HAP-1 (cell line): ENCODE data around the gene HDLBP.

Experiments used
- DNase-seq, 2 experiments: peaks; one replicate each; pipeline ENCODE4 v3.0.0-alpha.2; 2016 to 2020; ENCODE audit warnings: low spot score in 2 of 2
- H3K27me3 ChIP-seq: fragments of 250-450 bp; sonication (Bioruptor Pico); 2 replicates; pipeline ENCODE4 v1.5.1; 2020; ENCODE audit warnings: low read depth, mild to moderate bottlenecking, moderate library complexity
- H3K36me3 ChIP-seq: fragments of 250-450 bp; sonication (Bioruptor Pico); replicated peaks from 2 replicates; pipeline ENCODE4 v1.5.1; 2020; ENCODE audit warnings: mild to moderate bottlenecking
- H3K4me1 ChIP-seq: fragments of 250-450 bp; sonication (Bioruptor Pico); 2 replicates; pipeline ENCODE4 v1.5.1; 2020; ENCODE audit warnings: mild to moderate bottlenecking
- H3K4me3 ChIP-seq: fragments of 250-450 bp; sonication (Bioruptor Pico); 2 replicates; pipeline ENCODE4 v1.5.1; 2020; ENCODE audit warnings: mild to moderate bottlenecking, moderate library complexity
- H3K9me3 ChIP-seq: fragments of 250-450 bp; sonication (Bioruptor Pico); 2 replicates; pipeline ENCODE4 v1.5.1; 2020; ENCODE audit warnings: mild to moderate bottlenecking, moderate library complexity
- in situ Hi-C: fragments of 300-500 bp; cut with MboI; formaldehyde crosslinking; loops from 3 replicates; pipeline ENCODE4 v1.14.3; 2020; ENCODE audit warnings: low sequenced_read_pairs, inconsistent platforms, mixed read lengths

HDLBP gene

DNA sequence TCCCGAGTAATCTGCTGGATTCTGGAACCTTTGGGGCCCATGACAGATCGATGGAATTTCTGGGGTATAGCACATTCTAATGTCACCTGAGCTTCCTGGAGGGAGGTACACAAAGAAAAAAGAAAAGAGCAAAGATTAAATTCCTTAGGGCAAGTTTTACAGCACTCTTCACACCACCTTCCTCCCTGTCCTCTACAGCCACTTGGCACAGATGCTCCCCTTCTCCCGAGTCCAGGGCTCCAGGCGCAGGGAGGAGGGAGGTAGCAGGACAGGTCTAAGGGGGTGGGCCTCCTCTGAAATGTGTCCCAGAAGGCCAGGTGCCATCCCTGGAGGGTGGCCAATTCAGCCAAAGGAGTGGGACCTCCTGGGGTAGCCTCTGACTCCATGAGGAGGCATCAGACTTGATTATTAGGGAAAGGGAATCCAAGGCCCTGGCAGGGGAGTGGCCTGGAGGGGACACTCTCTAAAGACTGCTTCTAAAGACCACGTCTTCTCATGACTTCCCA lies 76.7 kb downstream of the HDLBP start:
- DNase-seq, result no peak
- no peaks in the 10 kb centered on the region for H3K9me3 ChIP-seq
- no peak overlapping the region for H3K4me3 ChIP-seq
- H3K4me1 ChIP-seq, result no peaks in the 10 kb centered on the region
- in situ Hi-C loops, result no loop called here
- H3K36me3 ChIP-seq, result peaks cover 98% of the 10 kb centered on the region
- no peaks in the 10 kb centered on the region for H3K27me3 ChIP-seq

DNA sequence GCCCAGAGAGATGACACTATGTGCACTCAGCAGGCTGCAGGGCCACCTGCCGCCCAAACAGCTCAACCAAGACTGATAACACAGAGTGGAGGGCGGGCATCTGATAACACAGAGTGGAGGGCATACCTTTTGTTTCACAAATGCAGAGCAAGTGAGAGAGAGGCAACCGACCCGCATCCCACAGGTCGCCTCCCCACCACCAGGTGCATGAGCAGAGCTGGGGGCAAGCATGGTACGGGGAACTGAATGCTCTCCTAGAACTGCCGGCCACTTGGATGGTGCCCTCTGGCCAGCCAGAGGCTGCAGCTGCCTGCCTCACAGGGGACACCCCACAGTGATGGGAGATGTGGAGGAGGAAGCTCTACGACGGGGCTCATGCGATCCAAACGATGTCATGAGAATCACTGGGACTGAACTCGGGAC lies 77.5 kb downstream of the HDLBP start:
- Histone ChIP-seq H3K27me3 (no peaks in the 10 kb centered on the region), H3K4me3 (no peak overlapping the region), H3K9me3 (no peaks in the 10 kb centered on the region), H3K36me3 (peaks cover 98% of the 10 kb centered on the region), H3K4me1 (no peaks in the 10 kb centered on the region)
- in situ Hi-C loops, result no loop called here
- DNase-seq, result no peak

DNA sequence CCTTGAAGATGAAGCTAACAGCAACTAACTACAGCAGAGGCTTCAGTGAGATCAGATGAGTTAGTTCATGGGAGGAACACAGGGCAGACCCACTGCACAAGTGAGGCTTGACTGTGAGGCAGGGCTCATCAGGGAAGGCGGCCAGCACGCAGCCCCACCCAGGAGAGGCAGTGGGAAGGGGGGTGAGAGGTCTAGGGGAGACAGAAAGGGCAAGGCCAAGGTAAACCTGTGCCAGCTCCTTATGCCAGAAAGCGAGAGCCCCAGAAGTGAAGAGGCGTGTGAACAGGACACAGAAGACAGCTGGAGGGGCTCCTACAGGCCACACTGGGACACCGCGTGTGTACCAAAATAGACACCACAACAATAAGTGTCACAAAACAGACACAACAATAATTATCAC lies 78.4 kb downstream of the HDLBP start:
- Histone ChIP-seq H3K9me3 (no peaks in the 10 kb centered on the region), H3K4me1 (no peaks in the 10 kb centered on the region), H3K27me3 (no peaks in the 10 kb centered on the region), H3K36me3 (peaks cover 98% of the 10 kb centered on the region), H3K4me3 (no peak overlapping the region)
- in situ Hi-C loops, result no loop called here
- DNase-seq, result no peak

DNA sequence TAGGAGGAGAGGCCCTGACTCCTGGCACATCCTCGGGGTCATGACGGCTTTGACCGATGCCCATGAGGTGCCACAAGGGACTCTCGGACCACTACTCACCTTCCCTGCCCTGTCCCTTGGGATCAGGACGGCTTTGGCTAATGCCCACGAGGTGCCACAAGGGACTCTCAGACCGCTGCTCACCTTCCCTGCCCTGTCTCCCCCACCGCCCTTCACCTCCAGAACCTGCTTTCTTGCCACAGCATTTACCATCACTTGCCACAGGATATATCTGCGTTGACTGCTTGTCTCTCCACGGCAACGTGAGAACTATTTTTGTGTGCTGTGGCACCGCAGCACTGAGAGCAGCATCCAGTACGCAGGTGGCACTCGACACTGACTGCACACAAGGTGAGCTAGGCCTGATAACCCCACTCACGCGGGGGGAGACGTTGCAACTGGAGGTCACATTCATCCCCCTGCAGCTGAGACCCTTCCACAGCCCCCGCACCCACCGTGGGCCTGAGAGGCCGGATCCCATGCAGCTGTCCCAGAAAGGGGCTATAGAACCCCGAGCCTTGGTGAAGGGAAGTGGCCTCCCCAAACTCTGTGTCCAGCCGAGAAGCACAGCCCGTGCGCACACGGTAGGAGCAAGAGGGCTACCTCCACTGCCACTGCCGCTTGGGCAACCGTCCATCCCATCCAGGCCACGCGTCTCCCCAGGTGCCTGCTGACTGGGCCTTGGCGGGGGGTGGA lies 79.4 kb downstream of the HDLBP start:
- in situ Hi-C loops, result no loop called here
- H3K9me3 ChIP-seq, result no peaks in the 10 kb centered on the region
- DNase-seq, result no peak
- H3K4me3 ChIP-seq, result no peak overlapping the region
- H3K36me3 ChIP-seq, result peaks cover 96% of the 10 kb centered on the region
- H3K27me3 ChIP-seq, result no peaks in the 10 kb centered on the region
- H3K4me1 ChIP-seq, result no peaks in the 10 kb centered on the region

- Histone ChIP-seq H3K27me3 (no peaks in the 10 kb centered on the region), H3K4me3 (no peak overlapping the region), H3K36me3 (peaks cover 96% of the 10 kb centered on the region), H3K9me3 (no peaks in the 10 kb centered on the region), H3K4me1 (no peaks in the 10 kb centered on the region)
- DNase-seq, result no peak
- in situ Hi-C loops, result no loop called here
Measured at GRCh38 chr2:241234962-241235740, 80.3 kb downstream of the HDLBP start.

- in situ Hi-C loops, result no loop called here
- H3K36me3 ChIP-seq, result peaks cover 95% of the 10 kb centered on the region
Measured at GRCh38 chr2:241234066-241234790, 81.2 kb downstream of the HDLBP start.

DNA sequence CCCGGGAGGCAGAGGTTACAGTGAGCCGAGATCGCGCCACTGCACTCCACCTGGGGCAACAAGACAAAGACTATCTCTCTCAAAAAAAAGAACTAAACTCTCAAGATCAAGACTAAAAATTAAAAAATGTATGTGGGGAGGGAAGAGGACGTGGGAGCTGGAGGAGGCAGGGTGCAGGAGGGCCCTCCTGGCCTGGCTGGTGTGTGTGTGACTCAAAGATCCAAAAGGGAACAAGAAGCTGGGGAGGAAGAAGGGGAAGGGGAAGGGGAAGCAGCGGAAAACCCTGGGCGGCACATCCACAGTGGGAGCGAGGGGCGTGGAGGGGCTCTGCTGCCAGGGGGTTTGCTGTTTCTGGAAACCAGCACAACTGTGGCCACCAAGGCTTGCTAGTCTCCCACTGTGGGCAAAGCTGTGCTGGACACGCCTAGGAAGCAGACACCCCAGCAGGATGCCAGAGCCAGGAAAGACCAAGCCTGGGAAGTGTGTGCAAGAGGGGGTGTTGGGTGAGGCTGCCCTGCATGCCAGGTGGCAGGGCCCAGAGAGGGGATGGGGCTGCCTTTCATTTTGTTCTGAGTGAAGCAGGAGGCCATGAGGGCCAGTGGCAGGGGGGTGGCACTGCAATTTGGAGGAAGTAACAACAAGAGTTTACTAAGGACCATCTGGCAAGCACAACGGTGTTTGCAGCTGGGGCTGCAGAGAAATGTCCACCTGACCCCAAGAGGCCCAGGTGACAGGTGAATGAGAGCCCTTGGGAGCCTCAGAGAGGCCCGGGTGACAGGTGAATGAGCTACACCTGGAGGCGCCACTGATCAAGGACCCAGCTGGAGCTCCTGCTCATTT lies 82.5 kb downstream of the HDLBP start:
- H3K36me3 ChIP-seq, result peaks cover 96% of the 10 kb centered on the region
- no peaks in the 10 kb centered on the region for H3K27me3 ChIP-seq
- no peaks in the 10 kb centered on the region for H3K4me1 ChIP-seq
- no peak overlapping the region for H3K4me3 ChIP-seq
- in situ Hi-C loops, result no loop called here
- no peaks in the 10 kb centered on the region for H3K9me3 ChIP-seq
- no peak for DNase-seq

More at GRCh38 chr2:241234066-241234790, 81.2 kb downstream of the HDLBP start:
- H3K9me3 ChIP-seq, result no peaks in the 10 kb centered on the region
- H3K4me1 ChIP-seq, result no peaks in the 10 kb centered on the region
- DNase-seq, result no peak
- H3K27me3 ChIP-seq, result no peaks in the 10 kb centered on the region
- H3K4me3 ChIP-seq, result no peak overlapping the region

DNA sequence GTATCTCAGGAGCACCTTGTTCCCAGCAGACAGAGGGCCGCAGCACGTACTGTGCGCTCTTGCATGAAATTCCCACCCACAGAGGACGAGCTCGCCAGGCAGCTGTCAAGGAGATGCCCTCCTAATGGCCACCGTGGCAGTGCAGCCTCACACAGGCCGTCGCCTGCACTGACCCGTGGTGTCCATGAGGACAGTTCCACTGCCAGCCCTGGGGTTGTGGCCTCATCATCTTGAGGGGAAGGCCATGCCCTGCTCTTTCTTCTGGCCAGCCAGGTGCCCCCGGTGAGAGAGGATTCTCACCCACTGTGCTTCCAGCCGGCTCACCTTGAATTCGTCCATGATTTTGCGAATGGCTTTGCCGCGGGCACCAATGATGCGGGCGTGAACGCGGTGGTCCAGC lies 85.0 kb downstream of the HDLBP start:
- in situ Hi-C loops, result no loop called here
- Histone ChIP-seq H3K27me3 (no peaks in the 10 kb centered on the region), H3K4me3 (no peak overlapping the region), H3K36me3 (peaks cover 90% of the 10 kb centered on the region), H3K9me3 (no peaks in the 10 kb centered on the region), H3K4me1 (no peaks in the 10 kb centered on the region)
- no peak for DNase-seq

GRCh38 chr2:241229563-241230401 lies 85.7 kb downstream of the HDLBP start:
- H3K4me1 ChIP-seq, result no peaks in the 10 kb centered on the region
- H3K36me3 ChIP-seq, result peaks cover 85% of the 10 kb centered on the region
- H3K27me3 ChIP-seq, result no peaks in the 10 kb centered on the region
- no peak for DNase-seq
- in situ Hi-C loops, result no loop called here
- H3K4me3 ChIP-seq, result no peak overlapping the region
- no peaks in the 10 kb centered on the region for H3K9me3 ChIP-seq

GRCh38 chr2:241228860-241229516 lies 86.5 kb downstream of the HDLBP start:
- H3K4me3 ChIP-seq, result no peak overlapping the region
- no peaks in the 10 kb centered on the region for H3K9me3 ChIP-seq
- H3K4me1 ChIP-seq, result no peaks in the 10 kb centered on the region
- H3K27me3 ChIP-seq, result no peaks in the 10 kb centered on the region
- H3K36me3 ChIP-seq, result peaks cover 77% of the 10 kb centered on the region
- DNase-seq, result no peak
- in situ Hi-C loops, result no loop called here

DNA sequence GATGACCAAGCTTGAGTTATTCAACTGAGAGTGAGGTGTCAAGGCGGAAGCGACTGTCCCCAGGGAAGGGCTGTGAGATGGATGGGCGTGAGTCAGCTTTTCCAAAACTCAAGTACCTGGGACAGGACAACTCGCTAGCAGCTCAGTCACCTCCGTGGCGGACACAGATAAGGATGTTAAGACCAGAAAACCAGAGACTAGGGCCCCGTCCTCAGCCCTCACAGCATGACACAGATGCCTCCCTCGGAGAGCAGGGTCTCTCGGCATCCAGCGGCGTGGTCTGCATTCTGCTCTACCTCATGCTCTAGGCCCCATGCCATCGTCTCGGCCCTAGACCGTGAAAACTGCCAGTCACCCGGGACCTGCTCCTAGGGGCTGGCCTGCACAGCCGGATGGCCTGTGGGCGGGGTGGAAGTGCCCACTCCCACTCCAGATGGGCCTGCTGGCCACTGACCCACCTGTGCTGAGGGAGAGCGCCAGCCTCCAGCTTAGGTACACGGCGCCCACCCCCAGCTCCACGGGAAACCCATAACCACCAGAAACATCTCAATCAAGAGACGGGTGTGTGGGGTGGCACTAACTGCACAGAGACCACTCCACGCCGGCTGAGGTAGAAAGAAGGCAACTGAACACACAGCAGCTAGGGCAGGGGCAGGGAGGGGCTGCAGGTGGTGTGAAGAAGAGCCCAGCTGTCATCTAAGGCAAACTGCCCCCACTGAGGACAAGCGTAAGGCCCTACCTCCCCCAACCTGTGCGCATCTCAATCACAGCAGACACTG lies 87.2 kb downstream of the HDLBP start:
- H3K27me3 ChIP-seq, result no peaks in the 10 kb centered on the region

More for the DNA sequence above, 87.2 kb downstream of the HDLBP start:
- DNase-seq, result no peak
- H3K9me3 ChIP-seq, result no peaks in the 10 kb centered on the region
- peaks cover 70% of the 10 kb centered on the region for H3K36me3 ChIP-seq
- no peak overlapping the region for H3K4me3 ChIP-seq
- in situ Hi-C loops, result no loop called here
- no peaks in the 10 kb centered on the region for H3K4me1 ChIP-seq
